HG03095 (cell line): Measurements from ENCODE around the gene PRSS2.
"Not testable (repeated sequence)": the region's sequence is repeated elsewhere in the genome, so short reads cannot be mapped to it uniquely, and the experiment has no call there.

Experiments
- ATAC-seq: cut with Tn5 transposase; IDR thresholded peaks from one replicate; pipeline ENCODE4 v1.9.1; 2021; ENCODE audit warnings: moderate library complexity; ENCODE audit not compliant: unreplicated experiment

Gene PRSS2

DNA sequence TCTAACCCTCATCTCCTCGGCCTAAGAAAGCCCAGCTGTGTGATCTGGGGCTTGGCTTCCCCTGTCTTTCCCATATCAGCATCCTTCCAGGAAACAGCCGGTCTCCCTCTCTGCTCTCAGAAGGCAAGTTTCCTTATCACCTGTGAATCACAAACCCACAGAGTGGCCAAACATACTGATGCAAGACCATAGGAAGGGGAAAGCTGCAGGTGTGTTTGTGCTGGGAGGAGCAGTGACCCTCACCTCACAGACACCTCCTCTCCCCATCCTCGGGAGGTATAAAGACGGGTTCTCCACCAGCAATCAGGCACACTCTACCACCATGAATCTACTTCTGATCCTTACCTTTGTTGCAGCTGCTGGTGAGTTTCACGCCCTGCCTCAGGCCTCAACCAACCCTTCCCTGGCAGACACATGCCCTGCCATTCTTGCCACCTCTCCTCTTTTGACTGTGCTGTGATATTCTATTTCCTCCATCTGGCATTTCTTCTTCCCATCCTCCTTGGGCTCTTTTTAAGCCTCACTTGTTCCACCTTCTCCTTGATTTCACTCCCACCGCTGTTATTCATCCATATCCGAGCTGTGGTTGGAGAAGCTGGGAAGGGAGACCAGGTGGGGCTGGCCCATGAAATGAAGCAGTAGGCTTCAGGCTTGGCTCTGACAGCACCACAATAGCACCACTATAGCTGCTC, at the start of gene PRSS2:
Gene PRSS2, plus strand, starts transcription at position 310 of the 692 bp plus-strand sequence. Its CDS starts 13 bp downstream, at position 323.
- peak; percentile 12 for ATAC-seq

DNA sequence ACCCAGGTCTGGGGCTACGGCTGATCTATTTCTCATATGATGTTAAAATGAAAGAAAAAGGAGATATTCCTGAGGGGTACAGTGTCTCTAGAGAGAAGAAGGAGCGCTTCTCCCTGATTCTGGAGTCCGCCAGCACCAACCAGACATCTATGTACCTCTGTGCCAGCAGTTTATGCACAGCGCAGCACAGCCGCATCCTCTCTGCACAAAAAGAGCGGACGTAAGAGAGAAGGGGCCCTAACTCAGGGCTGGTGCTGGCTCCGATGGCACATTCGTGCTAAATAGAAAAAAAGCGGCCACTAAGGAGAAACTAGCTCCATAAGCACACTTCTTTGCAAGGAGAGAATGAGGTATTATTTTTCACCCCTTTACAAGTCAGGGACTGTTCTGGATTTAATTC, 49.8 kb upstream of the PRSS2 start:
- ATAC-seq = no peak

DNA sequence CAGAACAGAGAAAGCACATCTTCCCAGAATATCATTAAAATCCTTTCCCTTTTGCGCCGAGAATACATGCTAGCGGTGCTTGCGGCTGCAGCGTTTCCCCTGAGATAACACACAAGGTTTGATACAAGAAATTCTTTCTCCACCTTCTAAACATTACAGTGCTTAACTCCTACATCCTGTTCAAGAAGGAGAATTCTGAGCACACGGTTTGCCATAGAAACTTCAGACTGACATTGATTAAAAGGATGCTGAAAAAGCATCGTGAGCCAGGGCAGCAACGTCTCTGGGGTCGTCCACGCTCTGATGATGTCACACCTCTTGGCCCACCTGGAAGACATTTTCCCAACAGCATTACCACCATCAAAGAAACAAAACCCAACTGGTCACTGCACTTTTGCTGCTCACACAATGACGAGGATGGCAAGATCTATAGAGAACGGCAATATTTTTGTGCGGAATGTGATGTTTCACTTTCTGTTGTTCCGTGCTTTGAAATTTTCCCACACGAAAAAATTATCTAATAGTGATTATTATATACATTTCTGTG, 48.4 kb upstream of the PRSS2 start:
- no peak for ATAC-seq

DNA sequence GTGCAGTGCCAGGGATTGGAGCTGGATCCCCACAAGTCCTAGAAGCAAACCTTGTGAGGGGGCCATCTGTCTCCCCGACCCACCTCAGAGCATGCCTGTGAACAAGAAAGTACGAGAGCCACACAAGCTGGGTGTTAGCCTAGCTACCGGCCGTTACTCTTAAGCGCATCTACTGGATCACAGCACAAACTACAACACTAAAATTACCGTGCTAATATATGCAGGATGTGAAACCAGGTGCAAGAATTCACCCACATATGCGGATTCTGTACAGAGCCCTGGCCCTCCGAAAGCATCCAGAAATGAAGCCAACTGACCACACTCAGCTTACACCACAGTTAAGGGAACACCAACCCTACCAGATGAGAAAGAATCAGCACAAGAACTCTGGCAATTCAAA, 37.5 kb upstream of the PRSS2 start:
- ATAC-seq = peak; percentile 85

DNA sequence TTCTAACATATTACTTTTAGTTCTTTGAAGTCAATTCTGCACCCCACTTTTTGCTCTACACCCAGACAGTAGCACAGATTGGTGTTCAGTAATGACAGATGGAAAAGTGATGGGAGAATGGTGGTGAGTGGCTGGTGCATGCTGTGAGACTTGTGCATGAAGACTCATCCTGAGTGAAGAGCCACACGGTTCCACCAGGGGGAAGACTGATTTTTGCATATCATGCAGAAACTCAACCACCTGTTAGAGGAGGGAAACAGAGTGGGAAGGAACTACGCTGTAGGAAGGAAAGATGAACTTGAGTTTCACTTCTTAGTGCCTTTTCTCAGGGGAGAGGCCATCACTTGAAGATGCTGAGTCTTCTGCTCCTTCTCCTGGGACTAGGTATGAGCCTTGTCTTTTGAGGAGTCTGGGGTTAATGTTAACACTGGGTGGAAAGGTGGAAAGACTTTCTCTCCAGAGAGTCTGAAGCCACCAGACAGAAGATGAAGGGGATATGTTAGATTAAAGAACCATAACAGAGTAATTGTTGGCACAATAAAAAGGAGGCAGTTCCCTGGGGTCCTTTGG, 30.8 kb upstream of the PRSS2 start:
- peak; percentile 91 for ATAC-seq

DNA sequence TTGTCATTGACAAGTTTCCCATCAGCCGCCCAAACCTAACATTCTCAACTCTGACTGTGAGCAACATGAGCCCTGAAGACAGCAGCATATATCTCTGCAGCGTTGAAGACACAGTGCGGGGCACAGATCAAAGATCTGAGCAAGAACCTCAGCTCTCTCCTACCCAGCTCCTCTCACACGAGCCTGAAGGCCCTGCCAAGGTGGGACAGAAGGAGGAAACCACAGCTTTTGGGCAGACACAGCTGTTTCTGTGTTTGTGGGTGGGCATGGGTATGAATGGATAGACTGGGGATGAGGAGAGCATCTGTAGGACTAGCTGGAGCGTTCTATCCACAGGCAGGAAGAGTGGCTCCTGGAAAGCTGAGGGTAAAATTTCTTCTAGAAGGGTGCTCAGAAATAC, 30.0 kb upstream of the PRSS2 start:
- ATAC-seq = no peak

DNA sequence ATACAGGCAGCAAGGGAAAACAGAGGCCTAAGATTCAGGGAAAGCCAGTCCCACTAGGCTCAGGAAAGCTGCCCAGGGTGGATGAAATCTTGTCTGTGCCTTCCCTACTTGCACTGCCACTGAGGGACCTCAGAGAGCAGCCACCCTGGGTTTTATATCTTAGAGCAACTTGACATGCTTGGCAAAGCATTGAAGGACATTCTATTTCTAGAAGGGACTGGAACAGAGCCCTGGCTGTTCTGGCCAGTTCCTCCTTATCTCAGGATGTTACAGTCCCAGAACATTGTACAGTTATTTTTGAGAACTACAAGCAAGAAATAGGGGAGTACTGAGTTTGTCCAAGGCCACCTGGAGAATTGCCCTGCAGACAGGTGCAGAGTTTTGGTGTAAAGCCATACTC, 28.8 kb upstream of the PRSS2 start:
- not testable (repeated sequence) for ATAC-seq

DNA sequence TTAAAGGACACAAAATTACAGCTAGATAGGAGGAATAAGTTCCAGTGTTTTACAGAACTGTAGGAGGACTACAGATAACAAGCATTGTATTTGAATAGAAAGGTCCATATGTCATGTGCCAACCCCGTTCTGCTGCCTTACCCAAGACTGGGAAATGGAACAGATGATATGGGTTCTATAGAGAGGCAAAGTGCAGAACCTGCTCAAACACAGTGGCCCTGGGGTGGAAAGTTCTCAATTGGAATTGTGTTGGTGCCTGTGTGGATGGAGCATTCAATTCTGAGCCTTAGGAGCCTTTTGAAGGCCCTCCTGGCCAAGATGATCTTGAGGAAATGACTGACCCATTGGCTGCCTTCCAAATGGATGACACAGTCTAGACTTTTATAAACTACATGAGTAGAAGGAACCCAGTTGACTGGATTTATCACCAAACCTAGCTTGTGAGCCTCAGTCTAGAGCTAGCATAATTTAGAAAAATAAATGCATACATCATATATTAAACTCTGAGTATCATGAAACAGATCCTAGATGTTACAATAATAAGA, 25.6 kb upstream of the PRSS2 start:
- no peak for ATAC-seq

DNA sequence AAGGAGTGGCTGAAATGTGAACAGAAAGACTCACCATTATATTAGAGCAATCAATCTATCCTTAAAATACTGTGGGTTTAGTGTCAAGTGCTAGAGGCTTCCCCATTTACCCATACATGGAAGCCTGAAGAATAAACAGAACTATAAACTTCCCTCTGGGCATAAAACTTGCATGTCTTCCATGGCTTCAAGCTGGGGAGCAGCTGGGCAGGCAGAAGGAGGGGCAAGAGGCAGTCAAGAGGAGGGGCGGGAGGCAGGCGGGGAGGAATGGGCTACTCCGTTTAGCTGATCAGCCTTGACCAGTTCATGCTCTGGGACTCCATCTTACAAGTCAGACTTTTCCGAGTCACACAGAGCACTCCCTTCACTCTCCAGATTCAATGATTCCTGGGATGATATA, 25.0 kb upstream of the PRSS2 start:
- no peak for ATAC-seq

DNA sequence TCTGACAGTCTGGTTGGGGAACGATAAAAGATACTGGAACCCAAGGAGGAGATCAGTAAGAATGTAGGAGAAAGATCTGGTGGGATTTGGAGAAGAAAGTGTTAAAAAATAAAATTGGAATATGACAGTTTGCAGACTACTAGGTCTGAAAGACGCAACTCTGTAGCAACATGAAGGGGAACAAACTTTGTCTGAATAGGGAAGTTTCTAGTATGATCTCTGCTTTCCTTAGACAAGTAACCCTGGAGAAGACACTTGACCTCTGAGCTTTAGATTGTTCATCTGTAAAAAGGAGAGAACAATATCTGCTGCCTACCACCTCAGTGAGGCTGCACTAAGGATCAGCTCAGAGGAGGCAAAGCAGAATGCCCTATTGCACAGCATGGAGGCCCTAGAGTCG, 24.5 kb upstream of the PRSS2 start:
- no peak for ATAC-seq

DNA sequence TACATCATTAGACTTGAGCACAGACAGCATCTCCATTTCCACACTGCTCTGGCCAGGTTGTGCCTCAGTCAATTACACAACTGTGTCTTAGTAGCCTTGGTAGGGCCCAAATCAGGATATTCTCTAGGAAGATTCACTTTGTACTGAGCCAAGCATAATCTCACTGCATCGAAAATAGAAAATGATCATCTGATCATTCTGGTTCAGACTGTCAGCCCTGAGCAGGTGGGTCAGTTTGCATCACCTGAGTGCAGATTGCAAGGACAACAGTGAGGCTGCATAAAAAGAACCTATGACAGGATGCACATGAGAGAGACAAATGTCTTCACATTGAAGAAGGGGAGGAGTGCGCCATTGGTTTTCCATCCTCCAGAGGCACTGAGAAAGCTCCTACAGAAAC, 22.4 kb upstream of the PRSS2 start:
- not testable (repeated sequence) for ATAC-seq

DNA sequence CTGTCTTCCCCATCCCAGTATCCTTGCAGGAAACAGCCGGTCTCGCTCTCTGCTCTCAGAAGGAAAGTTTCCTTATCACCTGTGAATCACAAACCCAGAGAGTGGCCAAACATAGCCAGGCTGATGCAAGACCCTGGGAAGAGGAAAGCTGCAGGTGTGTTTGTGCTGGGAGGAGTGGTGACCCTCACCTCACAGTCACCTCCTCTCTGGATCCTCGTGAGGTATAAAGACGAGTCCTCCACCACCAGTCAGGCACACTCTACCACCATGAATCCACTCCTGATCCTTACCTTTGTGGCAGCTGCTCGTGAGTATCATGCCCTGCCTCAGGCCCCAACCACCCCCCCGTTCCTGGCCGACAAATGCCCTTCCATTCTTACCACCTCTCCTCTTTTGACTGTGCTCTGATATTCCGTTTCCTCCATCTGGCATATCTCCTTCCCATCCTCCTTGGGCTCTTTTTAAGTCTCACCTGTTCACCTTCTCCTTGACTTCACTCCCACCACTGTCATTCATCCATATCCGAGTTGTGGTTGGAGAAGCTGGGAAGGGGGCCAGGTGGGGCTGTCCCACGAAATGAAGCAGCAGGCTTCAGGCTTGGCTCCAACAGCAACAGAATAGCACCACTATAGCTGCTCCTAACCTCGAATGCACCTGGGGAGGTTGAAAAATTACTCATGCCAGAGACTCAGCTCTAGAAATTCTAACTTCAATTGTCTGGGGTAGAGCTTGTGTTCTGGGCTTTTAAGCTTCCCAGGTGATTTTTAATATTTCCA, 21.4 kb upstream of the PRSS2 start, which contains the start of gene PRSS1:
Gene PRSS1, plus strand, starts transcription at position 255 of the 776 bp plus-strand sequence. Its CDS starts 13 bp downstream, at position 268.
- ATAC-seq = no peak

DNA sequence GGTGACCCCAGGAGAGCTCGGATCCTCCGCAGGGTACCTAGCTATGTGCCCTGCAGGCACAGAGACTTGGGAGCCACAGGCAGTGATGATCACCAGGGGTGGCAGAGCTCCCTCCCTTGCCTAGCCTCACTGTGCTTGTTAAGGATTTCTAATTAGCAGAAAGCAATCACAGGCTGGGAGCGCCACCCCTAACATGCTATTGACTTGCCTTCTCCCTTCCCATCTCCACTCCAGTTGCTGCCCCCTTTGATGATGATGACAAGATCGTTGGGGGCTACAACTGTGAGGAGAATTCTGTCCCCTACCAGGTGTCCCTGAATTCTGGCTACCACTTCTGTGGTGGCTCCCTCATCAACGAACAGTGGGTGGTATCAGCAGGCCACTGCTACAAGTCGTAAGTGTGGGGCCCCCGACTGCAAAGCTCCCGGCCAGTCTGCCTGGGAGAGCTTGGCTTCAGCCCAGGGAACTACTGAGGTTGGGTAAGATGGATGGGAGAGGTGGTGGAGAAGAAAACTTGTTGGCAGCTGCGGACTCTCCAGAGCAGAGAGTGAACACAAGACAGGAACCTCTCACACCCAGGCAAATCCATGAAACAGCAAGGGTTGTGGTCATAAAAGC, 20.3 kb upstream of the PRSS2 start:
- ATAC-seq = no peak

DNA sequence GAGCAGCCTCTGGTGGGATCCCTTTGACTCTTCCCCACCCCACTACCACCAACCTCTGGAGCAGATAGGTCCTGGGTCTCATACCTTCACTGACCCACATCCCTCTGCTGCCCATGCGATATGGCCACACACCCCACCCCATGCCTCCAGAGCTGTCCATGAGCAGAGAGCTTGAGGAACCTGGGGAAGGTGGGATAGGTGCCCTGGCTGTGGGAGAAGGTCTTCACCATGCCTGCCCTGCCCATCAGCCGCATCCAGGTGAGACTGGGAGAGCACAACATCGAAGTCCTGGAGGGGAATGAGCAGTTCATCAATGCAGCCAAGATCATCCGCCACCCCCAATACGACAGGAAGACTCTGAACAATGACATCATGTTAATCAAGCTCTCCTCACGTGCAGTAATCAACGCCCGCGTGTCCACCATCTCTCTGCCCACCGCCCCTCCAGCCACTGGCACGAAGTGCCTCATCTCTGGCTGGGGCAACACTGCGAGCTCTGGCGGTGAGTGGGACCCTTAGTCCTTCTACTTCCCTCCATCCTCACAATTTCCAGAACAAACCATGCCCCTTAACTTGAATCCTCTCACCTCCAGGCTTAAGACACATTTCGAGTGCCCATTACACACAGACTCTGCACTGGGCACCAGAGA, 19.1 kb upstream of the PRSS2 start:
- not testable (repeated sequence) for ATAC-seq

DNA sequence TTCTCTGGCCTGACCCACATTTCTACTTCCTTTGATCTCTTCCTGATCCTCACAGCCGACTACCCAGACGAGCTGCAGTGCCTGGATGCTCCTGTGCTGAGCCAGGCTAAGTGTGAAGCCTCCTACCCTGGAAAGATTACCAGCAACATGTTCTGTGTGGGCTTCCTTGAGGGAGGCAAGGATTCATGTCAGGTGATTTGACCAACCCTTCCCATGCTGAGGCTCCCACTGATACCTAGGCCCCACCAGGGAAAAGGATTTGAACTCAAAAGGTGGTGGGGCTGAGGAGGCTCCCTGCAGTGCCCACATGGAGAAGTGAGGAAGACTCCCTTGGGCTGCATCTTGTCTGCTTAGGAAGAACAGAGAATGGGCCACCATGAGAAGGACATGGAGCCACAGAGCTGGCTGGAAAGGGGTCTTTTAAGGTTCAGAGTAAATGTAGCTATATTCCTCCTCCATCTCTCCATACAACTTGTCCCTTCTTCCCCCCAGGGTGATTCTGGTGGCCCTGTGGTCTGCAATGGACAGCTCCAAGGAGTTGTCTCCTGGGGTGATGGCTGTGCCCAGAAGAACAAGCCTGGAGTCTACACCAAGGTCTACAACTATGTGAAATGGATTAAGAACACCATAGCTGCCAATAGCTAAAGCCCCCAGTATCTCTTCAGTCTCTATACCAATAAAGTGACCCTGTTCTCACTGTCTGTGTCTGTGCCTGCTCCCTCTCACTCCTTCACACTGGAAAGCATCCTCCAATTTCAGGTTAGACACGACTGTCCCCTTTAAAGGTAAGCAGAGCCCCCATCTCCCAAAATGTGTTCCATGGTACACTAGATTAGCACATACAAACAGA, 18.2 kb upstream of the PRSS2 start:
- ATAC-seq = no peak

DNA sequence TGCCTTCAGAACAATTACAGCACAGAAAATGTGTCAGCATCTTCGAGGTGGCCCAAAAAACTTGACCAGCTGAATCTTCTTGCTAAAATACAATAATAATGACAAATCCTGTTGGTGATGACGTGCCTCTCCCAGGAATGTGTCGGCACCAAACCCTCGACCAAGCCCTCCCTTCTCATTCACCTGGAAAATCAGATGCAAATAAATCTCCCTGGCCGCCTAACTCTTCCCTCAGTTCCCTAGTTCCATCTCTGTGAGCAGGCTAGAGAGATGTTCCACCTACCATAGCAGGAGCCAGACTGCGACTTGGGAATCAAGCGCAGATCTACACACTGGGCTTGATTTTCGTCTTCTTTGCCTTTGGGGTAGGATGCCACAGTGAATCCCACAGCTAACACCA, 17.4 kb upstream of the PRSS2 start:
- ATAC-seq = no peak

DNA sequence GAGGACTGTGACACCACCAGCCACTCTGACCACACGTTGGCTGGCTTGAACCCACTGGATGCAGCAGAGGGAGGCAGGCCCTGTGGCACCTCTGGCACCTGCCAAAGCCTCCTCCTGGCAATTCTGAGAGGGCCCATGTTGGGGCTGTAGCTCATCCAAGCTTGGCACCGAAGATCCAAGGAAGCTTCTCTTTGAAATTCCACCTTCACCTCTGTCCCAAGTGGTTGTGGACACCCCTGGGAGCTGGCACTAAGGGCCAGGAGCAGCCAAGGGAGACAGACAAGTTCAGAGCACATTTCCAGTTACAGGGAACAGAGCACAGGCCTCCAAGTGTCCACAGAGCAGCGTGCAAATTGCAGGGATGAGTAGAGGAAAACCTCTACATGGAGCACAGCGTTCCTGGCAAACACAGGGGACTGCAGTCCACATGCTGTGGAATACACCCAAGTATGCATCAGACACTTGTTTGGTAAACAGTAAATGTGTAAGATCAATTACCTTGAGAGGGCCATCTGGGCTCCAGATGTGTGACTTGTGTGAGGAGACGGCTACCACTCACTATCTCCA, 16.8 kb upstream of the PRSS2 start:
- ATAC-seq = not testable (repeated sequence)

DNA sequence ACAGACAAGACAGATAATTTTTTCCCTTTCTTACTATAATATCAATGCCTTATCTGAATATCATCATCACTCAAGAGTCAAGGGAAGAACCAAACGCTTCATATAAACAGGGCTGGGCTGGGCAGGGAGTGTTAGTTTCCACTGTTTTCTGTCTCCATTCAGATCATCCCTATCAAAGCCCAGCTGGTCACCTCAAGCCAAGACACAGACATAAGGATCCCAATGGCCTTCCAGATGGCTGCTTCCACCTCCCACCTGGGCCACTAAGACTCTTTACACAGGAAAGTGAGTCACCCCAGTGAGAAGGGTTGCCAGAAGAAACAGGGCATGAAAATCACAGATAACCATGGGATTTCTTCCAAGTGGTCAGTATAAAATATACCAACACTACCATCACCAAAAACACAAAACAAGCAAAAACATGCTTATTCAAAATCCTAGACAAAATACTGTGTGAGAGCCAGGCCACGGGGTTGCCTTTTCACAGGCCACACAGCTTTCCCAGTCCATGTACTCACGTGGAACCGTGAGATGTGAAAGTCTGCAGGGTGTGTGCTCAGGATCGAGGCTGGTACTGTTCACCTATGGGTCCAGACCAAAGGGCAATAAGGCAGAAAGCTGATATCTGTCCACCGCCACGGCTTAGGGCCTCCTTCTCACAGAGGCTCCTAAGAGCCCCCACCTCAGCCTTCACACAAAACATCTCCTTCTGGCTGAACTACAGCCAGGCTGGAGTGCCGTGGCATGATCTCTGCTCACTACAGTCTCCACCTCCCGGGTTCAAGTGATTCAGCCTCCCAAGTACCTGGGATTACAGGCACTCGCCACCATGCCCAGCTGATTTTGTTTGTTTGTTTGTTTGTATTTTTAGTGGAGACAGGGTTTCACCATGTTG, 15.8 kb upstream of the PRSS2 start:
- no peak for ATAC-seq
